ENCODE measurements around the gene CPN1. TPM values are rescaled to one million over a fixed set of nuclear protein-coding genes. Genes with fewer than 3 reads are reported as not detected.

Gene CPN1
- total RNA-seq, 1 donor from 2014 or later = not detected

GRCh38 chr10:100009793-100010676, 71.6 kb downstream of the CPN1 start, which contains the start of gene DNMBP:
TSS of gene DNMBP (minus strand) at chr10:100009947. CDS start at chr10:99972124, 37,823 bp downstream.
- H3K27ac Mint-ChIP-seq = peak within 1 kb of the TSS; percentile 89
- no peaks in the 10 kb centered on the region for H3K27me3 Mint-ChIP-seq

GRCh38 chr10:100009283-100009792, 72.3 kb downstream of the CPN1 start:
- ATAC-seq (ENCODE audit: low read depth) = peak; percentile 64
- Mint-ChIP-seq H3K27ac (peak overlapping the region; percentile 53), H3K36me3 (ENCODE audit: low read depth) (no peaks in the 10 kb centered on the region), H3K4me3 (peak overlapping the region; percentile 86), H3K9me3 (no peaks in the 10 kb centered on the region), H3K27me3 (no peaks in the 10 kb centered on the region), H3K4me1 (peaks cover 72% of the 10 kb centered on the region)
- ChIA-PET POLR2A (interaction anchor here (0.7 to 2.8 kb wide), 6 partner anchors 15 to 163 kb away, joined by 3 to 15 read pairs (median 5); no protein-coding TSS in a partner anchor), CTCF (interaction anchor here (0.6 to 3.5 kb wide), 28 partner anchors 8 to 278 kb away, joined by 3 to 22 read pairs (median 4); no protein-coding TSS in a partner anchor)
- TF ChIP-seq CTCF (IDR thresholded peaks at IDR 0.05) = no peak
- DNase-seq = no peak
- intact Hi-C loops (cut with micrococcal nuclease) = loop anchor here (1.0 to 2.0 kb wide), 5 partner anchors 15 to 277 kb away; partner anchors contain the start of genes COX15 and CUTC

More at GRCh38 chr10:100009793-100010676, 71.6 kb downstream of the CPN1 start, which contains the start of gene DNMBP:
- peak within 1 kb of the TSS; percentile 91 for H3K4me3 Mint-ChIP-seq
- DNase-seq (peak; percentile 88), ATAC-seq (ENCODE audit: low read depth) (peak; percentile 88)
- TF ChIP-seq CTCF (IDR thresholded peaks at IDR 0.05) = no peak
- H3K9me3 Mint-ChIP-seq = no peaks in the 10 kb centered on the region
- ChIA-PET POLR2A (interaction anchor here (0.6 to 2.8 kb wide), 6 partner anchors 12 to 337 kb away, joined by 3 to 15 read pairs (median 6); partner anchors contain the start of gene SCD), CTCF (interaction anchor here (0.6 to 3.5 kb wide), 28 partner anchors 8 to 279 kb away, joined by 3 to 22 read pairs (median 4); no protein-coding TSS in a partner anchor)
- intact Hi-C loops (cut with micrococcal nuclease) = loop anchor here (1.0 to 10.0 kb wide), 6 partner anchors 16 to 277 kb away; partner anchors contain the start of genes COX15, CUTC and ERLIN1
- no peaks in the 10 kb centered on the region for H3K36me3 Mint-ChIP-seq (ENCODE audit: low read depth)
- peaks cover 75% of the 10 kb centered on the region for H3K4me1 Mint-ChIP-seq

GRCh38 chr10:100008708-100009282, 72.9 kb downstream of the CPN1 start:
- no peak for TF ChIP-seq CTCF (IDR thresholded peaks at IDR 0.05)
- ATAC-seq (ENCODE audit: low read depth) (no peak), DNase-seq (no peak)
- ChIA-PET POLR2A (interaction anchor here (0.7 to 2.8 kb wide), 5 partner anchors 15 to 163 kb away, joined by 3 to 15 read pairs (median 5); no protein-coding TSS in a partner anchor), CTCF (interaction anchor here (1.1 to 3.5 kb wide), 15 partner anchors 9 to 163 kb away, joined by 3 to 22 read pairs (median 5); no protein-coding TSS in a partner anchor)
- Mint-ChIP-seq H3K27me3 (no peaks in the 10 kb centered on the region), H3K27ac (peak overlapping the region; percentile 53), H3K9me3 (no peaks in the 10 kb centered on the region), H3K36me3 (ENCODE audit: low read depth) (no peaks in the 10 kb centered on the region), H3K4me3 (peak overlapping the region; percentile 86), H3K4me1 (peaks cover 66% of the 10 kb centered on the region)
- intact Hi-C loops (cut with micrococcal nuclease) = loop anchor here (1.0 to 2.0 kb wide), 5 partner anchors 14 to 276 kb away; partner anchors contain the start of genes COX15 and CUTC

GRCh38 chr10:100008142-100008522, 73.5 kb downstream of the CPN1 start:
- H3K9me3 Mint-ChIP-seq = no peaks in the 10 kb centered on the region
- DNase-seq (no peak), ATAC-seq (ENCODE audit: low read depth) (no peak)
- ChIA-PET CTCF (interaction anchor here (0.9 to 3.5 kb wide), 5 partner anchors 14 to 162 kb away, joined by 3 to 22 read pairs (median 4); no protein-coding TSS in a partner anchor), POLR2A (interaction anchor here (2.8 kb wide), 2 partner anchors 14 to 32 kb away, joined by 15 read pairs; no protein-coding TSS in a partner anchor)
- H3K4me3 Mint-ChIP-seq = peak overlapping the region; percentile 86
- H3K27ac Mint-ChIP-seq = no peak overlapping the region
- no peaks in the 10 kb centered on the region for H3K36me3 Mint-ChIP-seq (ENCODE audit: low read depth)
- TF ChIP-seq CTCF (IDR thresholded peaks at IDR 0.05) = no peak
- H3K4me1 Mint-ChIP-seq = peaks cover 61% of the 10 kb centered on the region
- H3K27me3 Mint-ChIP-seq = no peaks in the 10 kb centered on the region
- intact Hi-C loops (cut with micrococcal nuclease) = loop anchor here (2.0 kb wide), 1 partner anchor 275 kb away; the partner anchor contains the start of genes COX15 and CUTC

All from activated B cell treated with CpG ODN at 0.5 μM for 24 hours (primary cell).